Activated T-helper 17 cell treated with anti-CD3 and anti-CD28 coated beads, Interleukin-2, amount 50 U/mL, for 72 hours (primary cell): Measurements from ENCODE around the gene RCOR1. TPM values are rescaled to one million over a fixed set of nuclear protein-coding genes. Genes with fewer than 3 reads are reported as not detected.
"Not testable (repeated sequence)": the region's sequence is repeated elsewhere in the genome, so short reads cannot be mapped to it uniquely, and the experiment has no call there.

Experiments used
- ATAC-seq: fragments of 150-1000 bp; cut with Tn5 transposase; replicated peaks from 2 replicates; pipeline ENCODE4 v1.10.0; 2021; ENCODE audit warnings: mild to moderate bottlenecking, moderate library complexity
- H3K27ac Mint-ChIP-seq: one replicate; pipeline ENCODE4 v1.8.0; 2022; ENCODE audit warnings: mixed read lengths
- H3K27me3 Mint-ChIP-seq: one replicate; pipeline ENCODE4 v1.8.0; 2022; ENCODE audit warnings: mixed read lengths
- H3K36me3 Mint-ChIP-seq: one replicate; pipeline ENCODE4 v1.8.0; 2022; ENCODE audit warnings: low read depth, mild to moderate bottlenecking, mixed read lengths
- H3K4me1 Mint-ChIP-seq: one replicate; pipeline ENCODE4 v1.8.0; 2022; ENCODE audit warnings: mixed read lengths
- H3K4me3 Mint-ChIP-seq: one replicate; pipeline ENCODE4 v1.8.0; 2022; ENCODE audit warnings: mild to moderate bottlenecking, mixed read lengths
- H3K9me3 Mint-ChIP-seq: one replicate; pipeline ENCODE4 v1.8.0; 2022; ENCODE audit warnings: mixed read lengths
- total RNA-seq, 2 donors: library from RNA; stranded (reverse); gene quantifications; one replicate each; pipeline ENCODE4 v1.2.3, GENCODE V29; 2022

The RCOR1 gene
- total RNA-seq, 2 donors from 2014 or later = 16.4 to 23.6 TPM

DNA sequence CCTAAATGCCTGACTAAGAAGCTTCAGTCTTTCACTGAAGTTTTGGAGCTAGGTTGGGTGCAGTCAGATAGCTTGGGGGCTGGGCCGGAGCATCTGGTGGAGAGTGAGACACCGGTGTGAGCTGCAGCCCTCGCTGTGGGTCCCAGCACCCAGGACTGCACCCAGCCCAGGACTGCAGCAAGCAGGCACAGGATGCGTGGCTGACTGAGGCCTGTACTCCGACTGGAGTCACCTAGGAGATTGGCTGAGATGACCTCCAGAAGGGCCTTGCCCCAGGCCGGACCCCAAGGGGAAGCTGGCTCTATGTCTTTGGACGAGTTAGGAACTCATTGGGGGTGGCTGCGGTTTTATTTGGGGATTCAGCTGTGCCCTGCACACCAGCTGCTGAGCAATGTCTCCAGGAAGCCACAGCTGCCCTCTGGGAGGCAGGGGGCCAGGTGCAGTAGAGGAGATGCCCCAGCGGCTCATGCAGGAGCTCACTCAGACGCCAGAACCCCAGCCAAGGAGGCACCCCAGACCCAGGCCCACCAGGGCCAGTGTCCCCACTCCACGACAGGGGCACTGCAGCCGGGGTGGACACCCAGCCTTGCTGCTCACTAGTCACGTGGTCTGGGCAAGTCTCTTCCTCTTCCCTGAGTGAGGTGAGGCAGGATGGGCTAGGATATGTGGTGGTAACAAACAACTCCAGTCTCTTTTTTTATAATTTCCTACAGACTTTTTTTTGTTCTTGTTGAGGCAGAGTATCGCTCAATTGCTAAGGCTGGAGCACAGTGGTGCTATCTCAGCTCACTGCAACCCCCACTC lies 31.8 kb upstream of the RCOR1 start:
- no peak overlapping the region for H3K4me3 Mint-ChIP-seq
- peaks cover 3% of the 10 kb centered on the region for H3K4me1 Mint-ChIP-seq
- no peak overlapping the region for H3K27ac Mint-ChIP-seq
- H3K27me3 Mint-ChIP-seq = no peaks in the 10 kb centered on the region
- no peaks in the 10 kb centered on the region for H3K36me3 Mint-ChIP-seq
- no peak for ATAC-seq
- H3K9me3 Mint-ChIP-seq = no peaks in the 10 kb centered on the region

DNA sequence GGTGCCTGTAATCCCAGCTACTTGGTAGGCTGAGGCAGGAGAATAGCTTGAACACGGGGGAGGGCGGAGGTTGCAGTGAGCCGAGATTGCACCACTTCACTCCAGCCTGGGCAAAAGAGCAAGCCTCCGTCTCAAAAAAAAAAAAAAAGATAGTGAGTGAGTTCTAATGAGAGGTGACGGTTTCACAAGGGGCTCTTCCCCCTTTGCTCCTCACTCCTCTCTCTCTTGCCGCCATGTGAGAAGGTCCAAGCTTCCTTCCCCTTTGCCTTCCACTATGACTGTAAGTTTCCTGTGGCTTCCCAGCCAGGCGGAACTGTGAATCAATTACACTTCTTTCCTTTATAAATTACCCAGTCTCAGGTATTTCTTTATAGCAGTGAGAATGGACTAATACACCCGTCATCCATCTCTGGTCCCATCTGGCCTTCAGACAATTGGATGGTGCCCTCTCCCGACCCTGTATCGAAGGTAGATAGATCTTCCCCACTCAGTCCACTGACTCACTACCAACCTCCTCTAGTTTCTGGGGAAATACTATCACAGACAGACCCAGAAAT lies 27.0 kb upstream of the RCOR1 start:
- Mint-ChIP-seq H3K4me1 (peaks cover 10% of the 10 kb centered on the region), H3K4me3 (no peak overlapping the region), H3K27ac (peak overlapping the region; percentile 14), H3K27me3 (no peaks in the 10 kb centered on the region), H3K36me3 (no peaks in the 10 kb centered on the region), H3K9me3 (no peaks in the 10 kb centered on the region)
- ATAC-seq = peak; percentile 84

DNA sequence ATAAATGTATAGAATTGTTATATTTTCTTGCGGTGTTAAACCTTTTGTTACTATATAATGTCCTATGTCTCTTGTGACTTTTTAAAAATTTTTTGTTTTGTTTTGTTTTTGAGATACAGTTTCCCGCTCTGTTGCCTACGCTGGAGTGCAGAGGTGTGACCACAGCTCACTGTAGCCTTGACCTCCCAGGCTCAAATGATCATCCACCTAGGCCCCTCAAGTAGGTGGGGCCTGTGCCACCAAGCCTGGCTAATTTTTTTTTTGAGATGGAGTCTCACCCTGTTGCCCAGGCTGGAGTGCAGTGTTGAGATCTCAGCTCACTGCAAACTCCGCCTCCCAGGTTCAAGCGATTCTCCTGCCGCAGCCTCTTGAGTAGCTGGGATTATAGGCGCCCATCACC lies 26.5 kb upstream of the RCOR1 start:
- Mint-ChIP-seq H3K4me1 (peaks cover 10% of the 10 kb centered on the region), H3K27ac (peak overlapping the region; percentile 14), H3K4me3 (no peak overlapping the region), H3K27me3 (no peaks in the 10 kb centered on the region), H3K36me3 (no peaks in the 10 kb centered on the region), H3K9me3 (no peaks in the 10 kb centered on the region)
- ATAC-seq = no peak

DNA sequence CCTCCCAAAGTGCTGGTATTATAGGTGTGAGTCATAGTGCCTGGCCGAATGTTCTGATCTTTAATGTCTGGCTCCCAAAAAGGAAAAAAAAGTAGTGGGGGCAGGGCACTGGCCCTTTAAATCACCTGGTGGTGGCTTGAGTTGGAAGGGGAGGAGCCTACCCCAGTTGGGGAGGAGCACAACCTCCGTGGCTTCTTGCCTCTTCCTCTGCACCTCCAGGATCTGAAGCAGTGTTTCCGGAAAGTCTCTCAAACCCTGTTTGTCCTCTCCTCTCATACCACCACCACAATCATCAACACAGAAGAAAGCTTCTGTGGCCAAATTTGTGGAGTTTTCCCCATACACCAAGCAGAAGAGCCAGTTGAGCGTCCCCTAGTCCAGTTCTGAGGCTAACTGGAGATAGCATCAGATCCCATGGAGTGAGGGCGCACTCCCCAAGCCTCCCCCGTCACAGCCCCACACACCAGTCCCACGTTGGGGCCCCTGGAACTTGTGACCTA lies 24.3 kb upstream of the RCOR1 start:
- Mint-ChIP-seq H3K9me3 (no peaks in the 10 kb centered on the region), H3K27ac (no peak overlapping the region), H3K36me3 (no peaks in the 10 kb centered on the region), H3K4me3 (no peak overlapping the region), H3K4me1 (peaks cover 10% of the 10 kb centered on the region), H3K27me3 (no peaks in the 10 kb centered on the region)
- ATAC-seq = no peak

DNA sequence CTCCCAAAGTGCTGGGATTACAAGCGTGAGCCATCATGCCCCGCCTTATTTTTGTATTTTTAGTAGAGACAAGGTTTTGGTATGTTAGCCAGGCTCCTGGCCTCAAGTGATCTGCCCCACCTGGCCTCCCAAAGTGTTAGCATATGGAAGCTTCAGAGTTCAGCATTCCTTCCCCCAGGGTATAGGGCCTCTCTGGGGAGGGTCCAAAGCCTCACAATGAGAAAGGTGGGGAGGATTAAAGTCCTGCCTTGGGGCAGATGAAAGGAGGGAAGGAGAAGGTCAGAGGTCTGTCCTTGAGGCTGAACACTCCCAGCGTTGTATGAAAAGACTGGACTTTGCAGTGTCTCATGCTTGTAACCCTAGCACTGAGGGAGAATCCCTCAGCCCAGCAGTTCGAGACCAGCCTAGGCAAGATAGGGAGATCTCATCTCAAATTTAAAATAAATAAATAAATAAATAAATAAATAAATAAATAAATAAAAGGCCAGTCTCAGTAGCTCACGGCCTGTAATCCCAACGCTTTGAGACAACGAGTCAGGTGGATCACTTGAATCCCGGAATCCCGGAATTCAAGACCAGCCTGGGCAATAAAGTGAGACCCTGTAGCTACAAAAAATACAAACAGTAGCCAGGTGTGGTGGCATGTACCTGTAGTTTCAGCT lies 22.0 kb upstream of the RCOR1 start:
- H3K4me3 Mint-ChIP-seq = no peak overlapping the region
- H3K4me1 Mint-ChIP-seq = peaks cover 8% of the 10 kb centered on the region
- no peak for ATAC-seq
- H3K27ac Mint-ChIP-seq = no peak overlapping the region
- no peaks in the 10 kb centered on the region for H3K27me3 Mint-ChIP-seq
- no peaks in the 10 kb centered on the region for H3K9me3 Mint-ChIP-seq
- H3K36me3 Mint-ChIP-seq = no peaks in the 10 kb centered on the region

DNA sequence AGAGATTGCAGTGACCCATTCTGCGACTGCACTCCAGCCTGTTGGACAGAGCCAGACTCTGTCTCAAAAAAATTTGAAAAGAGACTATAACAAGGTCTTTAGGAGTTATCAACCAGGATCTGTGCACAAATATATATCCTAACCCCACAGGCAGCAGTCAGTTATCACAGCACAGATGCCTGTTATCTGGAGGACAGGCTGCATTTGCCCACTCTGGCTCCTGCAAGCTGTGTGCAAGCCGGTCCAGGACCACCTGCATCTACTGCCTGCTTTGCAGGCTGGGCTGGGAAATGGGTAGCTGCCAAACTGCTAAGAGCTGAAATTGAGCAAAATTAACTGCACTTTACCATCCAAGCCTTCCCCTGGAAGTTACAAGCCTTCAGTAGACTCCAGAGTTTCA lies 21.4 kb upstream of the RCOR1 start:
- Mint-ChIP-seq H3K27me3 (no peaks in the 10 kb centered on the region), H3K4me1 (peaks cover 4% of the 10 kb centered on the region), H3K27ac (no peak overlapping the region), H3K36me3 (no peaks in the 10 kb centered on the region), H3K9me3 (no peaks in the 10 kb centered on the region), H3K4me3 (no peak overlapping the region)
- ATAC-seq = no peak

DNA sequence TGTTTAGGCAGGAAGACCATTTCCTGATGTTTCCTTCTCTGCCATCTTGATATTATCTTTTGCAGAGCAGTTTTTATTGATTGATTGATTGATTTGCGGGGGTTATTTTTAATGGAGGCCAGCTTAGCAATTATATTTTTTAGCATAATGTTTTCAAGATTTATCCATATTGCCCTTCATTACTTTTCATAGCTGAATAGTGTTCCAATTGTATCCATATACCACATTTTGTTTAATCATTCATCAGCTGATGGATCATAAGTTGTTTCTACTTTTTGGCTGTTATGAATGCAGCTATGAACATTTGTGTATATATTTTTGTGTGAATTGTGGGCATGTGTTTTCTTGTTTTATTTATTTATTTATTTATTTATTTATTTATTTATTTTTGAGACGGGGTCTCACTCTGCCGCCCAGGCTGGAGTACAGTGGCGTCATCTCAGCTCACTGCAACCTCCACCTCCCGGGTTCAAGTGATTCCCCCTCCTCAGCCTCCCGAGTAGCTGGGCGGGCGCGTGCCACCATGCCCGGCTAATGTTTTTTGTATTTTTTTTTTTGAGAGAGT lies 20.9 kb upstream of the RCOR1 start:
- Mint-ChIP-seq H3K9me3 (no peaks in the 10 kb centered on the region), H3K27me3 (no peaks in the 10 kb centered on the region), H3K36me3 (no peaks in the 10 kb centered on the region), H3K4me3 (no peak overlapping the region), H3K4me1 (peaks cover 4% of the 10 kb centered on the region), H3K27ac (no peak overlapping the region)
- no peak for ATAC-seq

DNA sequence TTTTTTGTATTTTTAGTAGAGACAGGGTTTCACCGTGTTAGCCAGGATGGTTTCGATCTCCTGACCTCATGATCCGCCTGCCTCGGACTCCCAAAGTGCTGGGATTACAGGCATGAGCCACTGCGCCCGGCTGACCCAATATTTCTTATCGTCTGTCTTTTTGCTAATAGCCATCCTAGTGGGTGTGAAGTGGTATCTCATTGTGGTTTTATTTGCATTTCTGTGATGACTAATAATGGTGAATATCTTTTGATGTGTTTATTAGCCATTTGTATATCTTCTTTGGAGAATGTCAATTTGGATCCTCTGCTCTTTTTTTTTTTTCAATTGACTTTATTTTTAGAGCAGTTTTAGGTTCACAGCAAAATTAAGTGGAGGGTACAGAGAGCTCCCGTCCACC lies 19.3 kb upstream of the RCOR1 start:
- not testable (repeated sequence) for H3K4me3 Mint-ChIP-seq, H3K36me3 Mint-ChIP-seq, H3K27me3 Mint-ChIP-seq, H3K9me3 Mint-ChIP-seq, H3K27ac Mint-ChIP-seq, ATAC-seq, H3K4me1 Mint-ChIP-seq

DNA sequence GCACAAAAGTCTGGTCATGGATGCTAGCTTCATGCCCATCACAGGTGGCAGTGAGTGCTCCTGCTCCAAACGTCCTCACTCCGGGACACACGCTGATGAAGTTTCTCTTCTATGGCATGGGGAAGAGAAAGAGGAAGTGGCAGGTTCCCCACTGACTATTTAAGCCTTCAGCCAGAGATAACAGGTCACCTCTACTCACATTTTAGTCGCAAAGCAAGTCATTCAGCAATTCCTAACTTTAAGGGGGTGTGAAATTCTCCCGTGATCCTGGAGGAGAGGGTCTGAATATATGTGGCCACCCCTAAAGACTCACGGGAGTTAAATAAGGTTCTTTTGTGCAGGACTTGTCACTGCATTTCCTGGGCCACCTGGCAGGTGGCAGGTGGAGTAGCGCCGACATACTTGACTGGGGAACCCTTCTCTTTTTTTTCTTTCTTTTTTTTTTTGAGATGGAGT lies 18.8 kb upstream of the RCOR1 start:
- ATAC-seq = no peak
- H3K9me3 Mint-ChIP-seq = no peaks in the 10 kb centered on the region
- H3K36me3 Mint-ChIP-seq = no peaks in the 10 kb centered on the region
- no peaks in the 10 kb centered on the region for H3K27me3 Mint-ChIP-seq
- no peaks in the 10 kb centered on the region for H3K4me1 Mint-ChIP-seq
- no peak overlapping the region for H3K4me3 Mint-ChIP-seq
- no peak overlapping the region for H3K27ac Mint-ChIP-seq

DNA sequence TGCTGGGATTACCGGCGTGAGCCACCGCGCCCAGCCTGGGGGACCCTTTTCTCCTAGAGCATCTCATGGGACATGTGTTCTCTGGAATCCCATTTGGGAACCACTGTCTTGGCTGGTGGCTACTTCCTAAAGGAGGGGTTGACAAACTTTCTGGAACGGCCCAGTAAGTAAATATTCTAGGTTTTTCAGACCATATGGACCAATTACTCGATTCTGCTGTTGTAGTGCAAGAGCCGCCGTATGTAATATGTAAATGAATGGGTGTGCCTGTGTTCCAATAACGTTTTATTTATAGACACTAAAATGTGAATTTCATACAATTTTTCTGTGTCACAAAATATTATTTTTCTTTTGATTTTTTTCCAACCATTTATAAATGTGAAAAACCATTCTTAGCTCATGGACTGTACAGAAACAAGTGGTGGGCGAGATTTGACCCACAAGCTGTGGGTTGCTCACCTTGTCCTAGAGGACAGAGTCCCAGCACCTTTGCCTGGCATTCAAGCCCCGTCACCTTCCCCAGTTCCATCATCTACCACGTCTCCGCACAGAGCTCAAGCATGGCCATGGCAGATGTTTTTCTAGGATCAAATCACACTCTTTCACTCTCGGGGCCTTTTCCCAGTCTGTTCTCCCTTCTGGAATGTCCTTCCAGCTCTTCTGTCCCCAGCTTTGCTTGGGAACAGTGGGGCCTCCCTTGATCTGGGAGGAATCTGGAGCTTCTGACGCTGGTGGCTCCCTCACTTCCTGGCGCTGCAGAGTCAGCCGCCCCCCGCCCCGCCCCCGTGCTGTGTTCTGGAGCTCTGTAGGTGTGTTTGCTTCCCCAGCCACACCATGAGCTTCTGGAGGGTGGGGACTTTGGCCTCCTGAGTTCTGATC lies 17.9 kb upstream of the RCOR1 start:
- H3K4me1 Mint-ChIP-seq = no peaks in the 10 kb centered on the region
- no peak overlapping the region for H3K27ac Mint-ChIP-seq
- no peak overlapping the region for H3K4me3 Mint-ChIP-seq
- no peaks in the 10 kb centered on the region for H3K27me3 Mint-ChIP-seq
- no peaks in the 10 kb centered on the region for H3K36me3 Mint-ChIP-seq
- no peak for ATAC-seq
- H3K9me3 Mint-ChIP-seq = no peaks in the 10 kb centered on the region

DNA sequence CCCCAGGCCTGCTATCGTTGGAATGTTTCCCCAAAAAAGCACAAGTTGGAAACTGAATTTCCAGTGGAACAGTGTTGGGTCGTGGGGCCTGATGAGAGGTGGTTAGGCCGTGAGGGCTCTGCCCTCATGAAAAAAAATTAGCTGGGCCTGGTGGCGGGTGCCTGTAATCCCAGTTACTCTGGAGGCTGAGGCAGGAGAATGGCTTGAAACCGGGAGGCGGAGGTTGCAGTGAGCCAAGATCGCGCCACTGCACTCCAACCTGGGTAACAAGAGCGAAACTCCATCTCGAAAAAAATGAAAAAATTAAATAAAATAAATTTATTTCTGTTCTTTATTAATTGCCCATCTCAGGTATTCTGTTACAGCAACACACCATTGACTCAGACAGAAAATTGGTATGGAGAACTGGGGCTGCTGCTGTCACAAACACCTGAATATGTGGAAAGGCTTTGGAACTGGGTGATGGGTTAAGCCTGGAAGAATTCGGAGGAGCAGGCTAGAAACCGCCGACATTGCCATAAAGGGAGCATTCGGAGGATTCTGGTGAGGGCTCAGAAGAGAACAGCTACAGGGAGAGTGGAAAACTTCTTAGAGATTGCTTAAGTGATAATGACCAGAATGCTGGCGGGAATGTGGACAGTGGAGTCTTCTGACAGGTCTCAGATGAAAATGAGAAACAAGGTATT lies 17.1 kb upstream of the RCOR1 start:
- Mint-ChIP-seq H3K4me1 (no peaks in the 10 kb centered on the region), H3K27me3 (no peaks in the 10 kb centered on the region), H3K36me3 (no peaks in the 10 kb centered on the region), H3K9me3 (no peaks in the 10 kb centered on the region), H3K4me3 (no peak overlapping the region), H3K27ac (no peak overlapping the region)
- no peak for ATAC-seq

DNA sequence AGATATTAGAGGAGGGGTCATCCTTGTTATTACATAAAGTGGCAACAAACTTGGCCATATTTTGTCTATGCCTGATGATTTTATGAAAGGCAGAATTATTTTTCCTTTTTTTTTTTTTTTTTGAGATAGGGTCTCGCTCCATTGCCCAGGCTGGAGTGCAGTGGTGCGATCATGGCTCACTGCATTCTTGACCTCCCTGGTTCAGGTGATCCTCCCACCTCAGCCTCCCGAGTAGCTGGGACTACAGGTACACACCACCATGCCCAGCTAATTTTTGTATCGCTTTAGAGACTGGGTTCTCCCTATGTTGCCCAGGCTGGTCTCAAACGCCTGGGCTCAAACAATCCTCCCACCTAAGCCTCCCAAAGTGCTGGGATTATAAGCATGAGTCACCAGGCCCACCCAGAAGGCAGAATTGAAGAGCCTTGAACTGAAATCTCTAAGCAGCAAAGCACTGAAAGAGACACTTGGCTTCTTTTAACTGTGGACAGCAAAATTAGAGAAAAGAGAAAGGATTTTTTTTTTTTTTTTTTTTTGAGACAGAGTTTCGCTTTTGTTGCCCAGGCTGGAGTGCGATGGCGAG lies 16.5 kb upstream of the RCOR1 start:
- not testable (repeated sequence) for ATAC-seq, H3K9me3 Mint-ChIP-seq, H3K27me3 Mint-ChIP-seq, H3K4me1 Mint-ChIP-seq, H3K36me3 Mint-ChIP-seq, H3K4me3 Mint-ChIP-seq, H3K27ac Mint-ChIP-seq

DNA sequence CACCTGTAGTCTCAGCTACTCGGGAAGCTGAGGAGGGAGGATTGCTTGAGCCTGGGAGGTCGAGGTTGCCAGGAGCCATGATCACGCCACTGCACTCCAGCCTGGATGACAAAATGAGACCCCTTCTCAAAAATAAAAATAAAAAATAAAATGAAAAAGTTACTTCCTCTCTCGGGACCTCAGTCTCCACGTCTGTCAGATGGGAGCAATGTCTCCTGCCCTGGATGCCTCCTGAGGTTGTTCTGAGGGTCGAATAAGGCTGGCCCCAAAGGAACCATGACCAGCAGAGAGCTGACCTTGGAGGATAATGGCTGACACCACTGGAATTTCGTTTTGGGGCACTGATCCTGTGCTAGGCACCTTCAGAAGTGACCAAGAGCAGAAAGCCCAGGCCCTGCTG lies 13.6 kb upstream of the RCOR1 start:
- Mint-ChIP-seq H3K36me3 (no peaks in the 10 kb centered on the region), H3K9me3 (no peaks in the 10 kb centered on the region), H3K4me1 (no peaks in the 10 kb centered on the region), H3K27me3 (no peaks in the 10 kb centered on the region), H3K27ac (no peak overlapping the region), H3K4me3 (no peak overlapping the region)
- ATAC-seq = no peak
